ENCODE measurements around the gene DAPK2.

GRCh38 chr15:63985221-63986184, 60.8 kb downstream of the DAPK2 start:
- TF ChIP-seq SP1 (IDR thresholded peaks at IDR 0.05) (no peak), ELF4 (IDR thresholded peaks at IDR 0.05) (no peak), SUZ12 (IDR thresholded peaks at IDR 0.05) (no peak), PKNOX1 (IDR thresholded peaks at IDR 0.05) (no peak), HDGF (IDR thresholded peaks at IDR 0.05; ENCODE audit: borderline replicate concordance) (no peak), NFRKB (IDR thresholded peaks at IDR 0.05) (no peak)

All from HEK293T (cell line).